ENCODE data around the gene APOD.

APOD gene

GRCh38 chr3:195573611-195574496, 9.9 kb downstream of the APOD start:
- Histone ChIP-seq H3K36me3 (no peaks in the 10 kb centered on the region), H3K4me1 (ENCODE audit: control insufficient read depth in 1 of 2, insufficient read depth in 1 of 2, low read depth in 1 of 2, low read length in 1 of 2) (peaks cover 0 to 3% of the 10 kb centered on the region in 2 experiments), H3K27ac (no peak overlapping the region), H3K9me3 (no peaks in the 10 kb centered on the region), H3K4me3 (ENCODE audit: low read depth in 1 of 2, low read length in 1 of 2) (no peak overlapping the region), H3K27me3 (peaks cover 34% of the 10 kb centered on the region)
- no peak for TF ChIP-seq CTCF (IDR thresholded peaks at IDR 0.05)

- Histone ChIP-seq H3K4me1 (ENCODE audit: control insufficient read depth in 1 of 2, insufficient read depth in 1 of 2, low read depth in 1 of 2, low read length in 1 of 2) (peaks cover 0 to 3% of the 10 kb centered on the region in 2 experiments), H3K27me3 (peaks cover 42% of the 10 kb centered on the region), H3K4me3 (ENCODE audit: low read depth in 1 of 2, low read length in 1 of 2) (no peak overlapping the region), H3K27ac (no peak overlapping the region), H3K36me3 (no peaks in the 10 kb centered on the region), H3K9me3 (no peaks in the 10 kb centered on the region)
- TF ChIP-seq CTCF (IDR thresholded peaks at IDR 0.05) = no peak
These were observed 12.4 kb downstream of the APOD start for GRCh38 chr3:195571361-195571760.

- H3K4me3 ChIP-seq (ENCODE audit: low read depth in 1 of 2, low read length in 1 of 2) = no peak overlapping the region
- H3K27ac ChIP-seq = no peak overlapping the region
- no peak for TF ChIP-seq CTCF (IDR thresholded peaks at IDR 0.05)
- H3K9me3 ChIP-seq = no peaks in the 10 kb centered on the region
- H3K4me1 ChIP-seq (ENCODE audit: control insufficient read depth in 1 of 2, insufficient read depth in 1 of 2, low read depth in 1 of 2, low read length in 1 of 2) = peaks cover 0 to 3% of the 10 kb centered on the region in 2 experiments
- H3K36me3 ChIP-seq = no peaks in the 10 kb centered on the region
- H3K27me3 ChIP-seq = peaks cover 42% of the 10 kb centered on the region
These were observed 12.8 kb downstream of the APOD start for GRCh38 chr3:195570912-195571311.

- peaks cover 0 to 3% of the 10 kb centered on the region in 2 experiments for H3K4me1 ChIP-seq (ENCODE audit: control insufficient read depth in 1 of 2, insufficient read depth in 1 of 2, low read depth in 1 of 2, low read length in 1 of 2)
- peaks cover 45% of the 10 kb centered on the region for H3K27me3 ChIP-seq
- H3K36me3 ChIP-seq = no peaks in the 10 kb centered on the region
- H3K27ac ChIP-seq = no peak overlapping the region
- TF ChIP-seq CTCF (IDR thresholded peaks at IDR 0.05) = no peak
- H3K4me3 ChIP-seq (ENCODE audit: low read depth in 1 of 2, low read length in 1 of 2) = no peak overlapping the region
- no peaks in the 10 kb centered on the region for H3K9me3 ChIP-seq
These were observed 13.4 kb downstream of the APOD start for GRCh38 chr3:195570344-195570743.

GRCh38 chr3:195568630-195569029, 15.1 kb downstream of the APOD start:
- TF ChIP-seq CTCF (IDR thresholded peaks at IDR 0.05) = no peak
- H3K36me3 ChIP-seq = no peaks in the 10 kb centered on the region
- H3K9me3 ChIP-seq = no peaks in the 10 kb centered on the region
- peaks cover 0 to 3% of the 10 kb centered on the region in 2 experiments for H3K4me1 ChIP-seq (ENCODE audit: control insufficient read depth in 1 of 2, insufficient read depth in 1 of 2, low read depth in 1 of 2, low read length in 1 of 2)
- H3K27me3 ChIP-seq = peaks cover 40% of the 10 kb centered on the region
- H3K4me3 ChIP-seq (ENCODE audit: low read depth in 1 of 2, low read length in 1 of 2) = no peak overlapping the region
- no peak overlapping the region for H3K27ac ChIP-seq
